Mesothelial cell of epicardium (in vitro differentiated cells): ENCODE measurements around the gene MPV17L. TPM values are rescaled to one million over a fixed set of nuclear protein-coding genes. Genes with fewer than 3 reads are reported as not detected.

ENCODE experiments used
- DNase-seq, 2 experiments: peaks; one replicate each; pipeline ENCODE4 v3.0.0; 2021; ENCODE audit warnings: low spot score in 2 of 2; ENCODE audit not compliant: unreplicated experiment in 2 of 2
- H3K27ac Mint-ChIP-seq: 2 replicates; pipeline ENCODE4 v1.8.0; 2021; ENCODE audit warnings: mixed read lengths
- H3K27me3 Mint-ChIP-seq: 2 replicates; pipeline ENCODE4 v1.8.0; 2021; ENCODE audit warnings: low read depth, mixed read lengths
- H3K36me3 Mint-ChIP-seq: 2 replicates; pipeline ENCODE4 v1.8.0; 2021; ENCODE audit warnings: mixed read lengths
- H3K4me1 Mint-ChIP-seq: 2 replicates; pipeline ENCODE4 v1.8.0; 2021; ENCODE audit warnings: mixed read lengths
- H3K4me3 Mint-ChIP-seq: 2 replicates; pipeline ENCODE4 v1.8.0; 2021; ENCODE audit warnings: mild to moderate bottlenecking, moderate library complexity, mixed read lengths
- H3K9me3 Mint-ChIP-seq: 2 replicates; pipeline ENCODE4 v1.8.0; 2021; ENCODE audit warnings: mixed read lengths
- total RNA-seq: library from RNA; stranded (reverse); gene quantifications from 3 replicates; pipeline ENCODE4 v1.2.1, GENCODE V29; 2021
- TF ChIP-seq, protein P1 (sequence below): fragments of 200-600 bp; sonication (generic); IDR thresholded peaks from one replicate; pipeline ENCODE4 v1.5.0; 2021; ENCODE audit warnings: antibody characterized with exemption; ENCODE audit not compliant: unreplicated experiment

MPV17L gene
- total RNA-seq, 1 donor from 2014 or later: 3.5 TPM

GRCh38 chr16:15459791-15460190, 64.2 kb downstream of the MPV17L start:
- TF ChIP-seq, protein P1, sequence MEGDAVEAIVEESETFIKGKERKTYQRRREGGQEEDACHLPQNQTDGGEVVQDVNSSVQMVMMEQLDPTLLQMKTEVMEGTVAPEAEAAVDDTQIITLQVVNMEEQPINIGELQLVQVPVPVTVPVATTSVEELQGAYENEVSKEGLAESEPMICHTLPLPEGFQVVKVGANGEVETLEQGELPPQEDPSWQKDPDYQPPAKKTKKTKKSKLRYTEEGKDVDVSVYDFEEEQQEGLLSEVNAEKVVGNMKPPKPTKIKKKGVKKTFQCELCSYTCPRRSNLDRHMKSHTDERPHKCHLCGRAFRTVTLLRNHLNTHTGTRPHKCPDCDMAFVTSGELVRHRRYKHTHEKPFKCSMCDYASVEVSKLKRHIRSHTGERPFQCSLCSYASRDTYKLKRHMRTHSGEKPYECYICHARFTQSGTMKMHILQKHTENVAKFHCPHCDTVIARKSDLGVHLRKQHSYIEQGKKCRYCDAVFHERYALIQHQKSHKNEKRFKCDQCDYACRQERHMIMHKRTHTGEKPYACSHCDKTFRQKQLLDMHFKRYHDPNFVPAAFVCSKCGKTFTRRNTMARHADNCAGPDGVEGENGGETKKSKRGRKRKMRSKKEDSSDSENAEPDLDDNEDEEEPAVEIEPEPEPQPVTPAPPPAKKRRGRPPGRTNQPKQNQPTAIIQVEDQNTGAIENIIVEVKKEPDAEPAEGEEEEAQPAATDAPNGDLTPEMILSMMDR: no peak
- H3K4me3 Mint-ChIP-seq: no peak overlapping the region
- peaks cover 38% of the 10 kb centered on the region for H3K27me3 Mint-ChIP-seq
- H3K27ac Mint-ChIP-seq: no peak overlapping the region
- DNase-seq: no peak
- no peaks in the 10 kb centered on the region for H3K4me1 Mint-ChIP-seq
- no peaks in the 10 kb centered on the region for H3K36me3 Mint-ChIP-seq
- H3K9me3 Mint-ChIP-seq: no peaks in the 10 kb centered on the region

- no peak overlapping the region for H3K27ac Mint-ChIP-seq
- no peak for DNase-seq
- peaks cover 37% of the 10 kb centered on the region for H3K27me3 Mint-ChIP-seq
- no peaks in the 10 kb centered on the region for H3K9me3 Mint-ChIP-seq
- no peaks in the 10 kb centered on the region for H3K4me1 Mint-ChIP-seq
- TF ChIP-seq, protein P1: no peak
- no peak overlapping the region for H3K4me3 Mint-ChIP-seq
- no peaks in the 10 kb centered on the region for H3K36me3 Mint-ChIP-seq
Observed at GRCh38 chr16:15460601-15461000, 65.0 kb downstream of the MPV17L start.

DNA sequence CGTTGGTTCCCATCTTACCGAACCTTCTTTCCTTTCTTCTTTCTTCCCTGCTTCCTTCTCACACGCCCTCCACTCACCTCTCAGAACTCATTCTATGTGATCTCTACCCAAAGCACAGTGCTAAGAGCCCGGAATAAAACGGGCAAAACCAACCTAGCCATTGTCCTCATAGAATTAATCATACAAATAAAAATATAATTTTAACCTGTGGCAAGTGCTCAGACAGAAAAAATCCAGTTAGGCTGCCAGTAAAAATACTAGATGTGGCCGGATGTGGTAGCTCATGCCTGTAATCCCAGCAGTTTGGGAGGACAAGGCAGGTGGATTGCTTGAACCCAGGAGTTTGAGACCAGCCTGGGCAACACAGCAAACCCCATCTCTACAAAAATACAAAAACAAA, 65.8 kb downstream of the MPV17L start:
- H3K36me3 Mint-ChIP-seq: no peaks in the 10 kb centered on the region
- TF ChIP-seq, protein P1: no peak
- H3K4me1 Mint-ChIP-seq: no peaks in the 10 kb centered on the region
- H3K9me3 Mint-ChIP-seq: no peaks in the 10 kb centered on the region
- no peak for DNase-seq
- peaks cover 35% of the 10 kb centered on the region for H3K27me3 Mint-ChIP-seq
- no peak overlapping the region for H3K27ac Mint-ChIP-seq
- H3K4me3 Mint-ChIP-seq: no peak overlapping the region

Other genes starting within 250 kb of the MPV17L start
- 10.3 to 12.4 TPM (median 11.0 TPM) in 3 replicates for gene NPIPA5, start 17.5 kb upstream of the MPV17L start, total RNA-seq
- 2.9 to 3.9 TPM (median 3.1 TPM) in 3 replicates for gene BMERB1, start 38.8 kb downstream of the MPV17L start, total RNA-seq
- gene MARF1, start 247.4 kb downstream of the MPV17L start, total RNA-seq: 76.2 to 79.1 TPM (median 76.6 TPM) in 3 replicates